ENCODE data around the gene TSSK3.

DNA sequence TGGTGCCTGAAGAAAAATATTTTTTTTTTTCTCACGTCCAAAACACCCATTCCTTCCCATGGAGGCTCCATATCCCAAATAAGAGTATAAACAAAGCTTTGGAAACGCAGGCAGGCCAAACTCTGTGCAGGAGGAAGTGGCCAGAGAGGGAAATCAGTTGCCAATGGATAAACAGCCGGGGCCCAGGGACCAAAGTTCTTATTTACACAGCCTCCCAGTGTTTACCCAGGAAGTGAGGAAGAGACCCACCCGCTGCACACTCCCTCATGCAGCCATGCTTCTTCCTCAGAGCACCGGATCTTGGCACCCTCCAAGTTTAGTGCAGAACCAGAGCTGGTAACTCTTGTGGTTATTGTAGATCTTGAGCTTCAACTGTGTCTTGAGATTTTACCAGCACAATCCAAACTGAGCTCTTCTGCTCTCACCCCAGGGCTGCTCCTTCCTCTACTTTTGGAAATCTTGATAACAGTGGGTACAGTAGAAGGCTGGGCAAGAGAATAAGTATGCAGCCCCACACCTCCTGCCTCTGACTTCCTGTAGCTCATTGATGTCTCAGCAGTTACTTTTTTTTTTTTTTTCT lies 40.5 kb upstream of the TSSK3 start:
- no peak for TF ChIP-seq POLR2A (IDR thresholded peaks at IDR 0.05; ENCODE audit: low read depth, low read length)
- TF ChIP-seq, protein P1, sequence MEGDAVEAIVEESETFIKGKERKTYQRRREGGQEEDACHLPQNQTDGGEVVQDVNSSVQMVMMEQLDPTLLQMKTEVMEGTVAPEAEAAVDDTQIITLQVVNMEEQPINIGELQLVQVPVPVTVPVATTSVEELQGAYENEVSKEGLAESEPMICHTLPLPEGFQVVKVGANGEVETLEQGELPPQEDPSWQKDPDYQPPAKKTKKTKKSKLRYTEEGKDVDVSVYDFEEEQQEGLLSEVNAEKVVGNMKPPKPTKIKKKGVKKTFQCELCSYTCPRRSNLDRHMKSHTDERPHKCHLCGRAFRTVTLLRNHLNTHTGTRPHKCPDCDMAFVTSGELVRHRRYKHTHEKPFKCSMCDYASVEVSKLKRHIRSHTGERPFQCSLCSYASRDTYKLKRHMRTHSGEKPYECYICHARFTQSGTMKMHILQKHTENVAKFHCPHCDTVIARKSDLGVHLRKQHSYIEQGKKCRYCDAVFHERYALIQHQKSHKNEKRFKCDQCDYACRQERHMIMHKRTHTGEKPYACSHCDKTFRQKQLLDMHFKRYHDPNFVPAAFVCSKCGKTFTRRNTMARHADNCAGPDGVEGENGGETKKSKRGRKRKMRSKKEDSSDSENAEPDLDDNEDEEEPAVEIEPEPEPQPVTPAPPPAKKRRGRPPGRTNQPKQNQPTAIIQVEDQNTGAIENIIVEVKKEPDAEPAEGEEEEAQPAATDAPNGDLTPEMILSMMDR (IDR thresholded peaks at IDR 0.05; ENCODE audit: extremely low read depth in 1 of 2, insufficient read depth in 1 of 2, low read depth in 1 of 2, low read length in 2 of 2), result no peak
- no peak for TF ChIP-seq EZH2 (IDR thresholded peaks at IDR 0.05; ENCODE audit: borderline replicate concordance, low read depth, low read length, severe bottlenecking)
- no peak for TF ChIP-seq POLR2AphosphoS5 (IDR thresholded peaks at IDR 0.05; ENCODE audit: insufficient read depth, low read depth, low read length)
